Colonic mucosa (tissue), 4 donors: ENCODE measurements around the gene SPACA6. TPM values are rescaled to one million over a fixed set of nuclear protein-coding genes. Genes with fewer than 3 reads are reported as not detected.
"Not testable (repeated sequence)": the region's sequence is repeated elsewhere in the genome, so short reads cannot be mapped to it uniquely, and the experiment has no call there.

Experiments
- DNase-seq: peaks from one replicate; pipeline ENCODE4 v3.0.0-alpha.2; 2020
- H3K27ac ChIP-seq: fragments of 200-600 bp; one replicate; pipeline ENCODE4 v1.8.0; 2021
- H3K27me3 ChIP-seq: fragments of 200-600 bp; one replicate; pipeline ENCODE4 v1.8.0; 2021
- H3K36me3 ChIP-seq: fragments of 200-600 bp; one replicate; pipeline ENCODE4 v1.8.0; 2021
- H3K4me1 ChIP-seq: fragments of 200-600 bp; one replicate; pipeline ENCODE4 v1.8.0; 2021; ENCODE audit warnings: mild to moderate bottlenecking
- H3K4me3 ChIP-seq: fragments of 200-600 bp; one replicate; pipeline ENCODE4 v1.8.0; 2021
- H3K9ac ChIP-seq, 2 donors: one replicate each; pipeline ENCODE4 v1.7.0; 2013; ENCODE audit warnings: control low read depth in 2 of 2, low read depth in 2 of 2, low read length in 2 of 2
- H3K9me3 ChIP-seq: fragments of 200-600 bp; one replicate; pipeline ENCODE4 v1.8.0; 2021
- CTCF ChIP-seq: fragments of 200-600 bp; IDR thresholded peaks from one replicate; pipeline ENCODE4 v1.8.0; 2022; ENCODE audit warnings: antibody characterized with exemption, mild to moderate bottlenecking
- intact Hi-C: fragments of 100-400 bp; cut with DNase I; formaldehyde crosslinking; loops from one replicate; pipeline ENCODE4 v1.14.1; 2022
- total RNA-seq, 2 donors: library from RNA; stranded (reverse); fragmentation: NEBNext Ultra II Directional in 1 of 2; extraction: Animal tissue kit (Norgen Biotek cat#: 25700) in 1 of 2; gene quantifications; one replicate each; pipeline ENCODE4 v1.2.1, GENCODE V29; 2021
- donor health status: healthy.
- donor health status: DM: no; HTN: no; CAD: no.
- donor health status: DM: no; HTN: no; CAD: no.

SPACA6 gene
- total RNA-seq, 2 donors from 2014 or later, result 3.0 to 4.3 TPM

DNA sequence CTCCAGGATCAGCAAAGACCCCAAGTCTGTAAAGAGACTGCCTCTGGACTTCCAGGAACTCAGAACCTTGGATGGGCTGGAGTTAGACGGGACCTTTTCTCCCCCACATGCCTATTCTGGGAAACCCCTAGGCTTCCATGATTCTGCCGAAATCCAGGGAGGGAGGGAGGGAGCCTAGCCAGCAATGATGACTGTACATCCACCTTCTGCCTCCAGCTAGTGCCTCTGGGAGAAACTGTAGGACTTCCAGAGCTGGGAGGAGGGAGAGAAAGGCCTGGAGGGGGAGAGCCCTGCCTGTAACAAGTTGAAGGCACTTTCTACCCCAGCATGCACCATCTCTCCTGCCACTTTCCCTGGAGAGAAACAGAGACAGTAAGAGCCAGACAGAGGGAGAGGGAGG, 36.7 kb downstream of the SPACA6 start:
- H3K36me3 ChIP-seq, result no peaks in the 10 kb centered on the region
- H3K9ac ChIP-seq, result no peak overlapping the region
- H3K9me3 ChIP-seq, result no peaks in the 10 kb centered on the region
- H3K27ac ChIP-seq, result no peak overlapping the region
- intact Hi-C loops, result no loop called here
- no peak overlapping the region for H3K4me3 ChIP-seq
- no peak for TF ChIP-seq CTCF
- H3K4me1 ChIP-seq, result no peaks in the 10 kb centered on the region
- no peak for DNase-seq
- H3K27me3 ChIP-seq, result no peaks in the 10 kb centered on the region

DNA sequence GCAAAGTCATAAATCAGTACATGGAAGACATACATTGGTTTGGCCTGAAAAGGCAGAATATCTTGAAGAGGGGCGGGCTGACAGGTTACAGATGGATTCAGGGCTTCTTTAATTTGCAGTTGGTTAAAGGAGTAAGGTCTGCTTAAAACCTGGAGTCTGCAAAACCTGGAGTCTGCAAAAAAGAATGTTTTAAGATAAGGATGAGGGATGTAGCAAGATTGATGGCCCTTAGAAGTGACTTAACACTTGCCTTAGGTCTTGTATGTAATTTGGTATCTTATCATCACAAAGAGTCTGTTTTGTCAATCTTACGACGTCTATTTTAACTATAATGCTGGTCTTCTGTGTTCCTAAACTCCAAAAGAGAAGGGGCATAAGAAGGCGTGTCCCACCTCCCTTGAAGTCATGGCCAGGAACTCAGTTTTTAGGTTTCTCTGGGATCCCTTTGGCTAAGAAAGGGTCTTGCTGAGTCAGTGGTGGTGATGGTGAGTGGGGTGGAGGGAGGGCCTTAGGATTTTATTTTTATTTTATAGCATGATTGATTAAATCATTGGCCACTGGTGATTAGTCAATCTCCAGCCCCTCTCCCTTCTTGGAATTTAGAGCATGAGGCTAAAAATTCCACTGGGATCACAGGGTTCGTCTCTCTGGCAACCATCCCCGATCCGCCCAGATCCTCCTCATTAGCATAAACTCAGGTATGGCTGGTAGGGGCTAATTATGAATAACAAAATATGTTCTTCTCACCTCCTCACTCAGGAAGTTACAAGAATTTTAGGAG, 40.8 kb downstream of the SPACA6 start:
- no peaks in the 10 kb centered on the region for H3K36me3 ChIP-seq
- H3K4me3 ChIP-seq, result no peak overlapping the region
- H3K9me3 ChIP-seq, result no peaks in the 10 kb centered on the region
- DNase-seq, result no peak
- H3K27ac ChIP-seq, result no peak overlapping the region
- no peak overlapping the region for H3K9ac ChIP-seq
- no peaks in the 10 kb centered on the region for H3K4me1 ChIP-seq
- H3K27me3 ChIP-seq, result no peaks in the 10 kb centered on the region
- TF ChIP-seq CTCF, result no peak
- intact Hi-C loops, result no loop called here

GRCh38 chr19:51735759-51736449, 42.8 kb downstream of the SPACA6 start:
- H3K9ac ChIP-seq, result no peak overlapping the region
- no peaks in the 10 kb centered on the region for H3K27me3 ChIP-seq
- no peak overlapping the region for H3K4me3 ChIP-seq

DNA sequence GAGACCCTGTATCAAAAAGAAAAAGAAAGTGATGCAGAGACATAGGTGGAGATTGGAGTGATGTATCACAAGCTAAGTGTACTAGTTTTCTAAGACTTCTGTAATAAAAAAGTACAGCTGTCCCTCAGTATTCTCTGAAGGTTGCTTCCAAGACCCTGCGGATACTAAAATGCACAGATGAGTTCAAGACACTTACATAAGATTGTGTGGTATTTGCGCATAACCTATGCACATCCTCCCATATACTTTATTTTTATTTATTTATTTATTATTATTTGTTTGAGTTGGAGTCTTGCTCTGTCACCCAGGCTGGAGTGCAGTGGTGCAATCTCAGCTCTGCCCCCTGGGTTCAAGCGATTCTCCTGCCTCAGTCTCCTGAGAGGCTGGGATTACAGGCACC, 44.3 kb downstream of the SPACA6 start:
- Histone ChIP-seq H3K9me3 (no peaks in the 10 kb centered on the region), H3K27me3 (no peaks in the 10 kb centered on the region), H3K36me3 (no peaks in the 10 kb centered on the region), H3K4me1 (no peaks in the 10 kb centered on the region), H3K27ac (no peak overlapping the region), H3K9ac (no peak overlapping the region), H3K4me3 (no peak overlapping the region)
- DNase-seq, result no peak
- TF ChIP-seq CTCF, result no peak
- intact Hi-C loops, result no loop called here

More at GRCh38 chr19:51735759-51736449, 42.8 kb downstream of the SPACA6 start:
- peak; percentile 19 for DNase-seq
- H3K36me3 ChIP-seq, result no peaks in the 10 kb centered on the region
- TF ChIP-seq CTCF, result no peak
- no peaks in the 10 kb centered on the region for H3K9me3 ChIP-seq
- intact Hi-C loops, result no loop called here
- H3K4me1 ChIP-seq, result no peaks in the 10 kb centered on the region
- H3K27ac ChIP-seq, result no peak overlapping the region

DNA sequence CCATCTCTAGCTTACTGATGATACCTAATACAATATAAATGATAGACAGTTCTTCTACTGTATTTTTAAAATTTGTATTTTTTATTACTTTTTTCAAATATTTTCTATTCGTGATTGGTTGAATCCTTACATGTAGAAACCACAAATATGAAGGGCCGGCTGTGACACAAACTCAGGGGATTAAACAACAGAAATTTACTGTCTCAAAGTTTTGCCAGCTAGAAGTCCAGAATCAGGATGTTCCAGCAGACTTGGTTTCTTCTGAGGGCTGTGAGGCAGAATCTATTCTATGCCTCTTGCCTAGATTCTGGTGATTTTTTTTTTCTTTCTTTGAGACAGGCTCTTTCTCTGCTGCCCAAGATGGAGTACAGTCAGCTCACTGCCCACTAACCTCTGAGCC, 44.8 kb downstream of the SPACA6 start:
- Histone ChIP-seq H3K9ac (no peak overlapping the region), H3K4me3 (no peak overlapping the region), H3K36me3 (no peaks in the 10 kb centered on the region), H3K4me1 (no peaks in the 10 kb centered on the region), H3K9me3 (no peaks in the 10 kb centered on the region), H3K27ac (no peak overlapping the region), H3K27me3 (no peaks in the 10 kb centered on the region)
- TF ChIP-seq CTCF, result no peak
- intact Hi-C loops, result no loop called here
- DNase-seq, result no peak

- intact Hi-C loops, DNase-seq, H3K27me3 ChIP-seq, H3K27ac ChIP-seq, H3K9me3 ChIP-seq, H3K36me3 ChIP-seq, H3K4me1 ChIP-seq, H3K4me3 ChIP-seq, H3K9ac ChIP-seq: not testable (repeated sequence)
Measured at GRCh38 chr19:51738523-51738922, 45.4 kb downstream of the SPACA6 start.
